ENCODE data around the gene CACNA2D1.

DNA sequence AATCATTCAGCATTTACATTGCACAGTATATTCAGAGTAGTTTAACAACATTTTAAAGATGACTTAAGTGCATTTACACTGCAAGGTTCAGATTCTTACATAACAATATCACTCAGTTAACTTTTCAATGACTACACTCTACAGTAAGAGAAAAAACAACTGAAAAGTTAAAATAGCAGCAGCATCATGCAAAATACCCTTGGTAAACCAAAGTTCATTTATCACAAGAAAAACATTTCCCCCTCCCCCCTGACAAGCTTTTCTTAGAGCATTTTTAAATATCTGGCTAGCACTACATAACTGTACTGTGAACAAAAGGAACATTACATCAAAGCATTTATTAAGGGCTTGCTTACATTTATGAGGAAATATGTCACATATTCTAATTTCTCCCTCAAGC is 494.3 kb downstream of the CACNA2D1 start:
- TF ChIP-seq, protein P1, sequence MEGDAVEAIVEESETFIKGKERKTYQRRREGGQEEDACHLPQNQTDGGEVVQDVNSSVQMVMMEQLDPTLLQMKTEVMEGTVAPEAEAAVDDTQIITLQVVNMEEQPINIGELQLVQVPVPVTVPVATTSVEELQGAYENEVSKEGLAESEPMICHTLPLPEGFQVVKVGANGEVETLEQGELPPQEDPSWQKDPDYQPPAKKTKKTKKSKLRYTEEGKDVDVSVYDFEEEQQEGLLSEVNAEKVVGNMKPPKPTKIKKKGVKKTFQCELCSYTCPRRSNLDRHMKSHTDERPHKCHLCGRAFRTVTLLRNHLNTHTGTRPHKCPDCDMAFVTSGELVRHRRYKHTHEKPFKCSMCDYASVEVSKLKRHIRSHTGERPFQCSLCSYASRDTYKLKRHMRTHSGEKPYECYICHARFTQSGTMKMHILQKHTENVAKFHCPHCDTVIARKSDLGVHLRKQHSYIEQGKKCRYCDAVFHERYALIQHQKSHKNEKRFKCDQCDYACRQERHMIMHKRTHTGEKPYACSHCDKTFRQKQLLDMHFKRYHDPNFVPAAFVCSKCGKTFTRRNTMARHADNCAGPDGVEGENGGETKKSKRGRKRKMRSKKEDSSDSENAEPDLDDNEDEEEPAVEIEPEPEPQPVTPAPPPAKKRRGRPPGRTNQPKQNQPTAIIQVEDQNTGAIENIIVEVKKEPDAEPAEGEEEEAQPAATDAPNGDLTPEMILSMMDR (IDR thresholded peaks at IDR 0.05): no peak
- TF ChIP-seq POLR2AphosphoS5 (IDR thresholded peaks at IDR 0.05; ENCODE audit: low read depth, low read length): no peak
- TF ChIP-seq, protein P2, sequence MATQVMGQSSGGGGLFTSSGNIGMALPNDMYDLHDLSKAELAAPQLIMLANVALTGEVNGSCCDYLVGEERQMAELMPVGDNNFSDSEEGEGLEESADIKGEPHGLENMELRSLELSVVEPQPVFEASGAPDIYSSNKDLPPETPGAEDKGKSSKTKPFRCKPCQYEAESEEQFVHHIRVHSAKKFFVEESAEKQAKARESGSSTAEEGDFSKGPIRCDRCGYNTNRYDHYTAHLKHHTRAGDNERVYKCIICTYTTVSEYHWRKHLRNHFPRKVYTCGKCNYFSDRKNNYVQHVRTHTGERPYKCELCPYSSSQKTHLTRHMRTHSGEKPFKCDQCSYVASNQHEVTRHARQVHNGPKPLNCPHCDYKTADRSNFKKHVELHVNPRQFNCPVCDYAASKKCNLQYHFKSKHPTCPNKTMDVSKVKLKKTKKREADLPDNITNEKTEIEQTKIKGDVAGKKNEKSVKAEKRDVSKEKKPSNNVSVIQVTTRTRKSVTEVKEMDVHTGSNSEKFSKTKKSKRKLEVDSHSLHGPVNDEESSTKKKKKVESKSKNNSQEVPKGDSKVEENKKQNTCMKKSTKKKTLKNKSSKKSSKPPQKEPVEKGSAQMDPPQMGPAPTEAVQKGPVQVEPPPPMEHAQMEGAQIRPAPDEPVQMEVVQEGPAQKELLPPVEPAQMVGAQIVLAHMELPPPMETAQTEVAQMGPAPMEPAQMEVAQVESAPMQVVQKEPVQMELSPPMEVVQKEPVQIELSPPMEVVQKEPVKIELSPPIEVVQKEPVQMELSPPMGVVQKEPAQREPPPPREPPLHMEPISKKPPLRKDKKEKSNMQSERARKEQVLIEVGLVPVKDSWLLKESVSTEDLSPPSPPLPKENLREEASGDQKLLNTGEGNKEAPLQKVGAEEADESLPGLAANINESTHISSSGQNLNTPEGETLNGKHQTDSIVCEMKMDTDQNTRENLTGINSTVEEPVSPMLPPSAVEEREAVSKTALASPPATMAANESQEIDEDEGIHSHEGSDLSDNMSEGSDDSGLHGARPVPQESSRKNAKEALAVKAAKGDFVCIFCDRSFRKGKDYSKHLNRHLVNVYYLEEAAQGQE (IDR thresholded peaks at IDR 0.05; ENCODE audit: insufficient read depth in 1 of 2, low read depth in 2 of 2, low read length in 1 of 2): no peak
- no peak for TF ChIP-seq TCF7L2 (IDR thresholded peaks at IDR 0.05; ENCODE audit: low read depth, low read length)
- no peak for TF ChIP-seq SIN3A (IDR thresholded peaks at IDR 0.05; ENCODE audit: borderline replicate concordance, insufficient read depth, low read depth, low read length)
